Keratinocyte (primary cell): ENCODE results near the gene CYP4Z1. TPM values are rescaled to one million over a fixed set of nuclear protein-coding genes. Genes with fewer than 3 reads are reported as not detected.

ENCODE experiments used
- DNase-seq: peaks from one replicate; pipeline ENCODE4 v3.0.0-alpha.2; 2011; ENCODE audit warnings: low read depth, missing footprints, low spot score
- FAIRE-seq: peaks from 2 replicates; lab custom pipeline; 2011; peaks lifted over from hg19 to GRCh38; lab: Jason Lieb, UNC
- H2AFZ ChIP-seq: 2 replicates; pipeline ENCODE4 v1.6.0; 2012; ENCODE audit warnings: low read length, control low read depth, inconsistent platforms; ENCODE audit not compliant: control insufficient read depth
- H3K27ac ChIP-seq: 2 replicates; pipeline ENCODE4 v1.5.1; 2011; ENCODE audit warnings: low read length; ENCODE audit not compliant: control insufficient read depth, insufficient read depth
- H3K27me3 ChIP-seq: 3 replicates; pipeline ENCODE4 v1.6.0; 2011; ENCODE audit warnings: low read length; ENCODE audit not compliant: control insufficient read depth, insufficient read depth; ENCODE audit errors: extremely low read depth
- H3K36me3 ChIP-seq, 2 experiments: 2 replicates in 1 of 2; 3 replicates in 1 of 2; pipeline ENCODE4 v1.5.1; 2011; ENCODE audit warnings: low read length in 2 of 2, mild to moderate bottlenecking in 1 of 2; ENCODE audit not compliant: control insufficient read depth in 2 of 2, insufficient read depth in 2 of 2; ENCODE audit errors: extremely low read depth in 1 of 2
- H3K4me1 ChIP-seq: 3 replicates; pipeline ENCODE4 v1.5.1; 2011; ENCODE audit warnings: low read length; ENCODE audit not compliant: control insufficient read depth, insufficient read depth; ENCODE audit errors: extremely low read depth
- H3K4me2 ChIP-seq: 3 replicates; pipeline ENCODE4 v1.6.0; 2011; ENCODE audit warnings: low read depth, low read length; ENCODE audit not compliant: control insufficient read depth, insufficient read depth; ENCODE audit errors: extremely low read depth
- H3K4me3 ChIP-seq, 3 experiments: fragments of 200-600 bp in 1 of 3; sonication (generic) in 1 of 3; 2 replicates in 2 of 3; 3 replicates in 1 of 3; pipeline ENCODE4 v1.5.1; 2011 to 2016; ENCODE audit warnings: low read length in 3 of 3, mild to moderate bottlenecking in 3 of 3, control low read depth in 2 of 3, inconsistent platforms in 1 of 3, low read depth in 1 of 3, mixed read lengths in 1 of 3, mixed run types in 1 of 3, moderate library complexity in 1 of 3; ENCODE audit not compliant: control insufficient read depth in 2 of 3, insufficient read depth in 2 of 3; ENCODE audit errors: extremely low read depth in 1 of 3
- H3K79me2 ChIP-seq: 2 replicates; pipeline ENCODE4 v1.6.0; 2012; ENCODE audit warnings: low read length; ENCODE audit not compliant: control insufficient read depth, insufficient read depth
- H3K9ac ChIP-seq: 3 replicates; pipeline ENCODE4 v1.6.0; 2011; ENCODE audit warnings: low read length; ENCODE audit not compliant: control insufficient read depth, insufficient read depth; ENCODE audit errors: extremely low read depth
- H3K9me1 ChIP-seq: 3 replicates; pipeline ENCODE4 v1.6.0; 2011; ENCODE audit warnings: low read length; ENCODE audit not compliant: control insufficient read depth, insufficient read depth; ENCODE audit errors: extremely low read depth
- H3K9me3 ChIP-seq: 2 replicates; pipeline ENCODE4 v1.5.1; 2012; ENCODE audit warnings: low read depth, low read length; ENCODE audit not compliant: control insufficient read depth
- H4K20me1 ChIP-seq: 3 replicates; pipeline ENCODE4 v1.6.0; 2011; ENCODE audit warnings: low read length; ENCODE audit not compliant: control insufficient read depth, insufficient read depth; ENCODE audit errors: extremely low read depth
- CTCF ChIP-seq, 3 experiments: IDR thresholded peaks in 1 of 3; conservative IDR thresholded peaks in 1 of 3; optimal IDR thresholded peaks in 1 of 3; 2 replicates in 2 of 3; 3 replicates in 1 of 3; pipeline versions ENCODE3 to v1.5.1; 2011; ENCODE audit warnings: low read length in 3 of 3, mild to moderate bottlenecking in 3 of 3, moderate library complexity in 2 of 3, control low read depth in 1 of 3, inconsistent platforms in 1 of 3; ENCODE audit not compliant: insufficient read depth in 2 of 3; ENCODE audit errors: extremely low read depth in 1 of 3
- EZH2 ChIP-seq: IDR thresholded peaks from one replicate; pipeline ENCODE4 v1.6.1; 2012; ENCODE audit warnings: inconsistent platforms, mild to moderate bottlenecking, low read length, moderate library complexity
- dilution Hi-C: fragments of 300-500 bp; cut with MboI; formaldehyde crosslinking; loops from one replicate; pipeline ENCODE4 v1.7.0; 2020; ENCODE audit warnings: low sequenced_read_pairs; ENCODE audit not compliant: extremely low pct_ligation_motif_present
- polyA plus RNA-seq, 5 experiments: library from polyadenylated mRNA; depleted of rRNA in 3 of 5; stranded (reverse) in 3 of 5; stranded (forward) in 1 of 5; unstranded in 1 of 5; fragments of >200 nt; gene quantifications; 1 replicate in 1 of 5; 2 replicates in 3 of 5; 3 replicates in 1 of 5; pipeline versions ENCODE4 v1.2.1 to v1.2.3, GENCODE V29; 2011 to 2012; ENCODE audit warnings: missing spikeins in 2 of 5, low read depth in 1 of 5, low replicate concordance in 1 of 5

Gene CYP4Z1
- polyA plus RNA-seq, 1 donor (not counting 4 experiments of a cell fraction or from before 2014, with no cell fraction given), result not detected

- Histone ChIP-seq H3K9ac (no peak within 1 kb of the TSS), H3K4me3 (peak within 1 kb of the TSS; percentile 34 to 65 (median 59)), H2AFZ (peak within 1 kb of the TSS; percentile 67), H3K9me1 (no peaks in the 10 kb centered on the region), H3K9me3 (no peaks in the 10 kb centered on the region), H3K27ac (no peak within 1 kb of the TSS), H3K36me3 (no peaks in the 10 kb centered on the region), H3K4me1 (no peaks in the 10 kb centered on the region), H3K4me2 (peak within 1 kb of the TSS; percentile 82), H3K27me3 (no peaks in the 10 kb centered on the region), H4K20me1 (no peaks in the 10 kb centered on the region), H3K79me2 (no peaks in the 10 kb centered on the region)
- DNase-seq, result no peak
- TF ChIP-seq CTCF (optimal IDR thresholded peaks at IDR 0.05 in 1 of 3, IDR thresholded peaks at IDR 0.05 in 1 of 3, conservative IDR thresholded peaks at IDR 0.05 in 1 of 3; ENCODE audit: extremely low read depth in 1 of 3, insufficient read depth in 2 of 3, low read length in 3 of 3) (no peak), EZH2 (no peak)
- dilution Hi-C loops, result no loop called here
- no peak for FAIRE-seq
These were observed 43.5 kb upstream of the CYP4Z1 start, which contains the start of gene CYP4X1 for GRCh38 chr1:47023268-47024140. Gene CYP4X1 (plus strand): TSS chr1:47023669. CDS start chr1:47023818, 149 bp downstream.

GRCh38 chr1:47024141-47024801, 42.8 kb upstream of the CYP4Z1 start:
- Histone ChIP-seq H3K4me3 (peak overlapping the region; percentile 34 to 65 (median 59)), H3K4me1 (no peaks in the 10 kb centered on the region), H3K9me1 (no peaks in the 10 kb centered on the region), H3K27ac (no peak overlapping the region), H2AFZ (peak overlapping the region; percentile 67), H3K79me2 (no peaks in the 10 kb centered on the region), H4K20me1 (no peaks in the 10 kb centered on the region), H3K36me3 (no peaks in the 10 kb centered on the region), H3K27me3 (no peaks in the 10 kb centered on the region), H3K4me2 (peak overlapping the region; percentile 82), H3K9ac (no peak overlapping the region), H3K9me3 (no peaks in the 10 kb centered on the region)
- dilution Hi-C loops, result no loop called here
- no peak for TF ChIP-seq EZH2
- TF ChIP-seq CTCF (optimal IDR thresholded peaks at IDR 0.05 in 1 of 3, IDR thresholded peaks at IDR 0.05 in 1 of 3, conservative IDR thresholded peaks at IDR 0.05 in 1 of 3; ENCODE audit: extremely low read depth in 1 of 3, insufficient read depth in 2 of 3, low read length in 3 of 3), result no peak
- DNase-seq, result no peak
- no peak for FAIRE-seq
